Measurements from ENCODE around the gene B3GNT9. TPM values are rescaled to one million over a fixed set of nuclear protein-coding genes. Genes with fewer than 3 reads are reported as not detected.

Gene B3GNT9
- total RNA-seq, 1 donor from 2014 or later: 12.8 TPM

GRCh38 chr16:67144943-67145342, 5.9 kb downstream of the B3GNT9 start:
- DNase-seq (ENCODE audit: extremely low spot score in 2 of 2): no peak
- no peaks in the 10 kb centered on the region for H3K9me3 ChIP-seq
- TF ChIP-seq CTCF (IDR thresholded peaks at IDR 0.05) (no peak), POLR2A (IDR thresholded peaks at IDR 0.05) (no peak)
- H3K27me3 ChIP-seq: no peaks in the 10 kb centered on the region
- intact Hi-C loops (cut with DNase I): no loop called here
- H3K27ac ChIP-seq: no peak overlapping the region
- no peaks in the 10 kb centered on the region for H3K4me1 ChIP-seq
- H3K4me3 ChIP-seq: no peak overlapping the region
- peaks cover 0 to 86% of the 10 kb centered on the region in 2 donors for H3K36me3 ChIP-seq

GRCh38 chr16:67142342-67142741, 8.5 kb downstream of the B3GNT9 start:
- intact Hi-C loops (cut with DNase I): no loop called here

GRCh38 chr16:67141391-67141790, 9.4 kb downstream of the B3GNT9 start:
- Histone ChIP-seq H3K9me3 (no peaks in the 10 kb centered on the region), H3K4me1 (no peaks in the 10 kb centered on the region), H3K27ac (no peak overlapping the region), H3K27me3 (no peaks in the 10 kb centered on the region), H3K4me3 (no peak overlapping the region), H3K36me3 (peaks cover 0 to 83% of the 10 kb centered on the region in 2 donors)
- no peak for DNase-seq (ENCODE audit: extremely low spot score in 2 of 2)
- intact Hi-C loops (cut with DNase I): no loop called here
- TF ChIP-seq POLR2A (IDR thresholded peaks at IDR 0.05): no peak
- no peak for TF ChIP-seq POLR2AphosphoS5 (IDR thresholded peaks at IDR 0.05; ENCODE audit: insufficient read depth in 1 of 2, low read depth in 1 of 2)
- no peak for TF ChIP-seq CTCF (IDR thresholded peaks at IDR 0.05)

More at GRCh38 chr16:67142342-67142741, 8.5 kb downstream of the B3GNT9 start:
- Histone ChIP-seq H3K4me1 (no peaks in the 10 kb centered on the region), H3K9me3 (no peaks in the 10 kb centered on the region), H3K4me3 (no peak overlapping the region), H3K36me3 (peaks cover 0 to 83% of the 10 kb centered on the region in 2 donors), H3K27ac (no peak overlapping the region), H3K27me3 (no peaks in the 10 kb centered on the region)
- no peak for DNase-seq (ENCODE audit: extremely low spot score in 2 of 2)
- no peak for TF ChIP-seq POLR2AphosphoS5 (IDR thresholded peaks at IDR 0.05; ENCODE audit: insufficient read depth in 1 of 2, low read depth in 1 of 2)

- Histone ChIP-seq H3K4me3 (no peak overlapping the region), H3K36me3 (peaks cover 0 to 79% of the 10 kb centered on the region in 2 donors), H3K27me3 (no peaks in the 10 kb centered on the region), H3K9me3 (no peaks in the 10 kb centered on the region), H3K27ac (no peak overlapping the region), H3K4me1 (no peaks in the 10 kb centered on the region)
- no peak for DNase-seq (ENCODE audit: extremely low spot score in 2 of 2)
- TF ChIP-seq POLR2A (IDR thresholded peaks at IDR 0.05) (no peak), POLR2AphosphoS5 (IDR thresholded peaks at IDR 0.05; ENCODE audit: insufficient read depth in 1 of 2, low read depth in 1 of 2) (no peak), CTCF (IDR thresholded peaks at IDR 0.05) (no peak)
- intact Hi-C loops (cut with DNase I): no loop called here
Measured at GRCh38 chr16:67137605-67138004, 13.2 kb downstream of the B3GNT9 start.

- no peak for TF ChIP-seq POLR2AphosphoS5 (IDR thresholded peaks at IDR 0.05; ENCODE audit: insufficient read depth in 1 of 2, low read depth in 1 of 2)
- H3K4me3 ChIP-seq: no peak overlapping the region
- intact Hi-C loops (cut with DNase I): no loop called here
- no peak overlapping the region for H3K27ac ChIP-seq
- no peaks in the 10 kb centered on the region for H3K9me3 ChIP-seq
- DNase-seq (ENCODE audit: extremely low spot score in 2 of 2): no peak
- peaks cover 0 to 49% of the 10 kb centered on the region in 2 donors for H3K36me3 ChIP-seq
- no peaks in the 10 kb centered on the region for H3K4me1 ChIP-seq
- no peaks in the 10 kb centered on the region for H3K27me3 ChIP-seq
Measured at GRCh38 chr16:67129422-67129821, 21.4 kb downstream of the B3GNT9 start.

- intact Hi-C loops (cut with DNase I): no loop called here
- Histone ChIP-seq H3K36me3 (peaks cover 0 to 47% of the 10 kb centered on the region in 2 donors), H3K27me3 (no peaks in the 10 kb centered on the region), H3K9me3 (no peaks in the 10 kb centered on the region), H3K4me3 (no peak overlapping the region), H3K27ac (no peak overlapping the region), H3K4me1 (no peaks in the 10 kb centered on the region)
- DNase-seq (ENCODE audit: extremely low spot score in 2 of 2): no peak
- TF ChIP-seq POLR2A (IDR thresholded peaks at IDR 0.05): no peak
- TF ChIP-seq CTCF (IDR thresholded peaks at IDR 0.05): no peak
- no peak for TF ChIP-seq POLR2AphosphoS5 (IDR thresholded peaks at IDR 0.05; ENCODE audit: insufficient read depth in 1 of 2, low read depth in 1 of 2)
Measured at GRCh38 chr16:67128887-67129286, 21.9 kb downstream of the B3GNT9 start.
